ENCODE measurements around the gene ATF6.

DNA sequence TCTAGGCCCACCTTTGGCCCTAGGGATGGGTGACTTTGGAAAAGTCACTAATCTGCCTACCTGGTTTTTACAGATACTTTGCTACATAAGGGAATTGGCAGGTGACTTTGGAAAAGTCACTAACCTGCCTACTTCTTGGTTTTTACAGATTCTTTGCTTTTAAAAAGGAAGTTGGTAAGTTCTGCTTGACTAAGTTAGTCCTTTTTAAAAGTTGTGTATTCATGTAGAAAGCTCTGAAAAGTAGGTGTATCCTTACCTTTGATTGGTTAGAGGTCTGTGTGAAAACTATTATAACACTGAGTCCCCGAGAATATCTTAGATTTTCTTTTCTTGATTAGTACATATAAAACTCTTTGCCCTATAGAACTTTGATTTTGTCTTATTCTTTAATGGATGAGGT lies 12.4 kb downstream of the ATF6 start:
- no peak for TF ChIP-seq POLR2A (IDR thresholded peaks at IDR 0.05)
- TF ChIP-seq, protein P1, sequence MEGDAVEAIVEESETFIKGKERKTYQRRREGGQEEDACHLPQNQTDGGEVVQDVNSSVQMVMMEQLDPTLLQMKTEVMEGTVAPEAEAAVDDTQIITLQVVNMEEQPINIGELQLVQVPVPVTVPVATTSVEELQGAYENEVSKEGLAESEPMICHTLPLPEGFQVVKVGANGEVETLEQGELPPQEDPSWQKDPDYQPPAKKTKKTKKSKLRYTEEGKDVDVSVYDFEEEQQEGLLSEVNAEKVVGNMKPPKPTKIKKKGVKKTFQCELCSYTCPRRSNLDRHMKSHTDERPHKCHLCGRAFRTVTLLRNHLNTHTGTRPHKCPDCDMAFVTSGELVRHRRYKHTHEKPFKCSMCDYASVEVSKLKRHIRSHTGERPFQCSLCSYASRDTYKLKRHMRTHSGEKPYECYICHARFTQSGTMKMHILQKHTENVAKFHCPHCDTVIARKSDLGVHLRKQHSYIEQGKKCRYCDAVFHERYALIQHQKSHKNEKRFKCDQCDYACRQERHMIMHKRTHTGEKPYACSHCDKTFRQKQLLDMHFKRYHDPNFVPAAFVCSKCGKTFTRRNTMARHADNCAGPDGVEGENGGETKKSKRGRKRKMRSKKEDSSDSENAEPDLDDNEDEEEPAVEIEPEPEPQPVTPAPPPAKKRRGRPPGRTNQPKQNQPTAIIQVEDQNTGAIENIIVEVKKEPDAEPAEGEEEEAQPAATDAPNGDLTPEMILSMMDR (IDR thresholded peaks at IDR 0.05) = no peak
